22Rv1 (cell line): ENCODE data around the gene SNX9.
A peak's percentile ranks its signal among the peaks of the same experiment; 100 is the strongest.

ENCODE experiments used
- H3K27ac ChIP-seq: fragments of 450-650 bp; 2 replicates; pipeline ENCODE4 v1.5.1; 2017
- ZFX ChIP-seq: fragments of 450-650 bp; IDR thresholded peaks from 2 replicates; pipeline ENCODE4 v1.6.1; 2017; ENCODE audit warnings: antibody characterized with exemption, borderline replicate concordance
- TF ChIP-seq, protein P1 (sequence below): fragments of 450-650 bp; IDR thresholded peaks from 2 replicates; pipeline ENCODE4 v1.5.1; 2017; ENCODE audit warnings: mild to moderate bottlenecking

SNX9 gene

DNA sequence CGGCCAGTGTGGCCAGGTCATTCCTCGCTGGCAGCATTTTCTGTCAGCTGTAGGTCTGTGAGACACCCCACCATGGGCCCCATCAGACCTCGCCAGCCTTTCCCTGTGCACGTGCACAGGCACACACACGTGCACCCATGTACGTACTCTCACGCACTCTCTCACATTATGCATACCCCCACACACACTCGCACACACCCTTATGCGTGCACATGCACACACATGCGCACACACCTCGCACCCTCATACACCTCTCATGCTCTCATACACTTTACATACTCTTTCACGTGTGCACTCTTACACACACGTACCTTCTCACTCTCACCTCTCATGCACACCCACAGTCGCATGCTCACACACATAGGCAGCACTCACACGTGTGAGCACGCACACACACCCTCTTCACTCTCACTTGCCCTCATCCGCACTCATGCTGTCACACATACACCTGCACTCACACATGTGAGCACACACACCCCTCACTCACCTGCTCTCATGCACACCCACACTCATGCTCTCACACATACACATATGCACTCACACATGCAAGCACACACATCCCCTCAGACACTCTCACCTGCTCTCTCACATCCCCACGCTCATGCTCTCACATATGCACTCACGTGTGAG lies 46.7 kb downstream of the SNX9 start:
- no peak for TF ChIP-seq ZFX
- TF ChIP-seq, protein P1, sequence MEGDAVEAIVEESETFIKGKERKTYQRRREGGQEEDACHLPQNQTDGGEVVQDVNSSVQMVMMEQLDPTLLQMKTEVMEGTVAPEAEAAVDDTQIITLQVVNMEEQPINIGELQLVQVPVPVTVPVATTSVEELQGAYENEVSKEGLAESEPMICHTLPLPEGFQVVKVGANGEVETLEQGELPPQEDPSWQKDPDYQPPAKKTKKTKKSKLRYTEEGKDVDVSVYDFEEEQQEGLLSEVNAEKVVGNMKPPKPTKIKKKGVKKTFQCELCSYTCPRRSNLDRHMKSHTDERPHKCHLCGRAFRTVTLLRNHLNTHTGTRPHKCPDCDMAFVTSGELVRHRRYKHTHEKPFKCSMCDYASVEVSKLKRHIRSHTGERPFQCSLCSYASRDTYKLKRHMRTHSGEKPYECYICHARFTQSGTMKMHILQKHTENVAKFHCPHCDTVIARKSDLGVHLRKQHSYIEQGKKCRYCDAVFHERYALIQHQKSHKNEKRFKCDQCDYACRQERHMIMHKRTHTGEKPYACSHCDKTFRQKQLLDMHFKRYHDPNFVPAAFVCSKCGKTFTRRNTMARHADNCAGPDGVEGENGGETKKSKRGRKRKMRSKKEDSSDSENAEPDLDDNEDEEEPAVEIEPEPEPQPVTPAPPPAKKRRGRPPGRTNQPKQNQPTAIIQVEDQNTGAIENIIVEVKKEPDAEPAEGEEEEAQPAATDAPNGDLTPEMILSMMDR = no peak
- H3K27ac ChIP-seq = no peak overlapping the region

DNA sequence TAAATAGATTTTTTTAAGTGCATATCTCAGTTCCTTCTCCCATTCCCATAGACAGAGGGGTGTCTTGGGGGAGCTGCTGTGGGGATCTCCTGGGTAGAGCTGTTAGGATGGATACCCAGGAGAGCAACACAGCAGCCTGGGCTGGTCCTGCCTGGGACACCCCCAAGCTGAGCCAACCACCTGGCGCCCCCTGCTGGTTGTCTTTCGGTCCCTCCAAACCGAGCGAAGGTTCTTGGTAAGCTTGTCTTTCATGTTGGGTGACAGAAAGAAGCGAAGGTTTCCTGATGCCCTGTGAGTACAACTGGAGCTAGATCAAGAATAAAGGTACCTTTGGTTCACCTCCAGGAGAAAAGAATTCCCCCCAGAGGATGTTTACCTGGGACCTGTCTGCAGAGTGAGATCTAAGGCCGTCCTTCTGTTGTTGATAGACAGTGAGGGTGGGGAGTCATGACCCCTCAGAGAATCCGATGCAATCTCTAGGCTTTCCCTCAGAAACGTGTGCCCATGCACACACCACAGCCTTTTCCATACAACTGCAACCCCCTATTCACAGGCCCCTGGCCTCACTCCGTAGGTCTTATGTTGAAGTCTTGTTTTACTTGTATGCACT lies 50.8 kb downstream of the SNX9 start:
- TF ChIP-seq, protein P1 = peak; percentile 89
- no peak for TF ChIP-seq ZFX
- H3K27ac ChIP-seq = no peak overlapping the region

DNA sequence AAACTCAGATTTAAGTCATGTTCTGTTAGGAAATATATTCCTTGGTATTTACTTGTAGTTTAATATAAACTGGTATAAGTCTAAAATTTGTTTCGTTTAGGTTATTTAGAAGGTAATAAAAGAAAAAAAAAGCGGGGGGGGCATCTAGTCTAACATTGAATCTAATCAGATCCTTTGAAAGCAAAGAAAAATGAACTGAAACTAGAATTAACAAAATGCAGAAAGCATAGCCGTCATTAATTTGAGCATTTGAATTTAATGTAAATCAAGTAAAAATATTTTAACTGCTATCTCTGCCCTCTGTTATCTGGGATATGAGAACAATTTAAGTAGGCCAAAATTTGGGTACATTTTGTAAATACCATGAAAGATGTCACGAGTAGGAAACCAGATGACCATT lies 54.1 kb downstream of the SNX9 start:
- no peak for TF ChIP-seq ZFX
- TF ChIP-seq, protein P1 = no peak
- no peak overlapping the region for H3K27ac ChIP-seq

DNA sequence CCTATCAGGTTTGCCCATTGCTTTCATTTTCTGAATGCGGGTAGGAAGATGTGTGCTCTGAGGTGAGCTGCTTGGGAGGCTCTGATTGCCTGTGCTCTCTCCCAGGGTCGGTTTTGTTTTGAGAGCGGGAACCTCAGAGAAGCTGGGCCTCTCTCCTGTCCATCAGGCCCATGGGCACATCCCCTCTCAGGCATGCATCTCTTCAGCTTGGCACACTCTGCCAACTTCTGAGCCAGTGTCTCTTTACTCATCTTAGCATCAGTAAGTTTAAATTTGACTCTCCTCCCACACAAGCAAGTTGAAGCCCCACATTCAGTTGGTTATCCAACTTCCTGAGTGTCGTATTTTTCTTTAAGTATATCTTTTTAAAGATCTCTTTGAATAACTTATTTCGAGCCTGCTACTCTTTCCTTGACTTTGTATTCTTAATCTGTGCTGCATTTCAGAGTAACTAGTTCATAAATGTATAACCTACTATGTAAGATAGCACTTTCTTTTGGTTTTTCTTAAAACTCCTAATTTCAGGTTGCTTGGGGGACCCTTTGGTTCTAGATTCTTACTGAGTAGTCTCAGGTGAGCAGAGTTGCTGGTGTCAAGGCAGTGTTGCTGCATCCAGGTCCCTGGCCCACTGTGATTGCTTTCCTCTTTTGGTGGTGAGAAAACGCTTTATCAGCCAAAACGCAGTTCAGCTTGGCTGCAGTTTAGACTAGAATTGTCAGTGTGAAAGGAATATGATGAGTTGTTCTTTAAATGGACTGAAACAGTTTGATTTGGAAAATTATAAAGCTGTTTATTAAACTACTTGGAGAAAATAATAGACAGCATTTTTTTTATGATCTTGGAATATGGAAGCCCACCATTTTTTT lies 54.8 kb downstream of the SNX9 start:
- H3K27ac ChIP-seq = no peak overlapping the region
- TF ChIP-seq, protein P1 = no peak
- no peak for TF ChIP-seq ZFX

DNA sequence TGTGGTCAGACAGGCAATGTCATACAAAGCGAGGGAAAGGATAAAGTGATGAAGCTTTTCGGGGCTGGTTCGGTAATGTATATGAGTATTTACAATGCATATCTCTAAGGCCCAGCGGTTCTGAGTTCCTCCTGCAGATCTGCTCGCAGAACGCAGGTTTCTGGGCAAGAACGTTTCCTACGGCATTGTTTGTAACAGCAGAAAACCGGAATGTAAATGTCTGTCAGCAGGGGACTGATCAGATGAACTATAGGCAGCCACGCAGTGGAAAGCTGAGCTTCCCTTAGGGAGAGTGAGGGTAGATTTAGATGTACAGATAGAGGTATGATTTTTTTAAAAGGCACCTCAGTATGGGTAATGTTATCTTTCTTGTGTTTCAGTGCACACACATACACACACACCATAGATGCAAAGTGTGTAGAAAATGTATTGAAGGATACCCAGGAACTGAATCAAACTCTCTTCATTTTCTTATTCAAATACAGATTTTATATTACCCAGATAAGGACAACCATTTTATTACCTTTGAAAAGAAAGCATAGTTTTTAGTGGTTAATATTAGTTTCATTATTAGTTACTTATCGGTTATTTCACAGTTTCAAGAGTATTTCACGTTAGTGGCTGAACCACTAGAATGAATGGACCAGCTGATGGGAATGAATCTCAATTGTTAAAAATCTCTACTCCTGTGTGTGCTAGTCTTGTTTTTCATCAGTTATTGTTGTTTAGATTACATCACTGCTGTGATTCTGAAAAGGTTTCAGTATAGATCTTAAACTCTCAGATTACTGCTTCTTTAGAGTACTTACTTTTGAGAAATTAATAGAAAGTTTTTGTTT lies 56.2 kb downstream of the SNX9 start:
- no peak overlapping the region for H3K27ac ChIP-seq
- no peak for TF ChIP-seq ZFX
- TF ChIP-seq, protein P1 = no peak

DNA sequence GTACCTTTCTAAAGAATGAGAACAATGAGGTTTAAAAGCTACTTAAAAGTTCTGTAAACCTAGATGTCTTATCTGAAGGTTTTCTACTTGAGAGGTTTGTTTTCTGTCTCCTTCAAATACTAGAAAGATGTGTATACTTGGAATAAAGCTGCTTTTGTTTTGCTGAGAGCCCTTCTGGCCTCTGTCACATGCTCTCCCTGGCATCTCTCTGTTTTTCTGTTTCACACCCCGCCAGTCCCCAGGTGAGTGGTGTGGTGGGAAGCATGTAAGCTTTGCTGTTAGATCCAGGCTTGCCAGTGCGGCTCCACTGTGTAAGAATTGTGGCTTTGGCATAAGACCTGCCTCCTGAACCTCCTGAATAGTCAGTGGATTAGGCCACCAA lies 56.8 kb downstream of the SNX9 start:
- TF ChIP-seq, protein P1 = no peak
- no peak for TF ChIP-seq ZFX
- no peak overlapping the region for H3K27ac ChIP-seq
